Left renal cortex interstitium (tissue), 4 donors: ENCODE data around the gene ADAM21. TPM values are rescaled to one million over a fixed set of nuclear protein-coding genes. Genes with fewer than 3 reads are reported as not detected.
"Not testable (repeated sequence)": the region's sequence is repeated elsewhere in the genome, so short reads cannot be mapped to it uniquely, and the experiment has no call there.

Experiments
- DNase-seq, 4 donors: peaks; one replicate each; pipeline ENCODE4 v3.0.0-alpha.2; 2013; ENCODE audit warnings: low read depth in 4 of 4, low spot score in 2 of 4, missing footprints in 1 of 4
- polyA plus RNA-seq, 4 donors: library from polyadenylated mRNA; unstranded; fragments of 120-200 nt; gene quantifications; one replicate each; pipeline ENCODE4 v1.2.1, GENCODE V29; 2013; ENCODE audit not compliant: insufficient read length in 4 of 4

ADAM21 gene
- under 1 TPM; 0.33 to 0.85 (median 0.43) TPM for polyA plus RNA-seq

GRCh38 chr14:70451874-70452273 lies at the start of gene ADAM21:
TSS of gene ADAM21 (plus strand) at chr14:70452174. CDS start at chr14:70457500, 5,326 bp downstream.
- no peak for DNase-seq

GRCh38 chr14:70403335-70403734 lies 48.6 kb upstream of the ADAM21 start:
- DNase-seq: not testable (repeated sequence)

- DNase-seq: not testable (repeated sequence)
Observed at GRCh38 chr14:70406216-70406615, 45.8 kb upstream of the ADAM21 start.

- no peak for DNase-seq
Observed at GRCh38 chr14:70407621-70408020, 44.4 kb upstream of the ADAM21 start.

- no peak for DNase-seq
Observed at GRCh38 chr14:70415788-70416187, 36.2 kb upstream of the ADAM21 start.

- peak in 3 of 4 donors; percentile 6 to 17 (median 13) for DNase-seq
Observed at GRCh38 chr14:70416338-70416724, 35.6 kb upstream of the ADAM21 start.

GRCh38 chr14:70416725-70417349 lies 35.1 kb upstream of the ADAM21 start, which contains the start of gene SYNJ2BP:
TSS of gene SYNJ2BP (minus strand) at chr14:70417090. CDS start at chr14:70416963, 127 bp downstream.
- DNase-seq: peak; percentile 48 to 74 (median 66)

GRCh38 chr14:70419270-70419931 lies 32.6 kb upstream of the ADAM21 start:
- DNase-seq: not testable (repeated sequence)

GRCh38 chr14:70422538-70422937 lies 29.4 kb upstream of the ADAM21 start:
- no peak for DNase-seq

GRCh38 chr14:70425354-70425753 lies 26.6 kb upstream of the ADAM21 start:
- no peak for DNase-seq

GRCh38 chr14:70426555-70426954 lies 25.4 kb upstream of the ADAM21 start:
- not testable (repeated sequence) for DNase-seq

GRCh38 chr14:70436867-70437266 lies 15.1 kb upstream of the ADAM21 start:
- DNase-seq: no peak

- no peak for DNase-seq
Observed at GRCh38 chr14:70441641-70442040, 10.3 kb upstream of the ADAM21 start.

GRCh38 chr14:70442750-70443149 lies 9.2 kb upstream of the ADAM21 start:
- no peak for DNase-seq

- no peak for DNase-seq
Observed at GRCh38 chr14:70448633-70449340, 3.2 kb upstream of the ADAM21 start.

- no peak for DNase-seq
Observed at GRCh38 chr14:70454731-70455130, 2.8 kb downstream of the ADAM21 start.

GRCh38 chr14:70468731-70469130 lies 16.8 kb downstream of the ADAM21 start:
- DNase-seq: no peak

GRCh38 chr14:70470863-70471563 lies 19.0 kb downstream of the ADAM21 start:
- not testable (repeated sequence) for DNase-seq

GRCh38 chr14:70472253-70473159 lies 20.5 kb downstream of the ADAM21 start:
- DNase-seq: no peak

- no peak for DNase-seq
Observed at GRCh38 chr14:70473825-70474224, 21.9 kb downstream of the ADAM21 start.
